HEK293 (cell line): Measurements from ENCODE around the gene NME3.
A peak's percentile ranks its signal among the peaks of the same experiment; 100 is the strongest.

Experiments
- KLF7 ChIP-seq: fragments of 450-650 bp; formaldehyde crosslinking; IDR thresholded peaks from 2 replicates; pipeline ENCODE4 v1.5.1; 2016; ENCODE audit warnings: missing biosample characterization, missing genetic modification characterization, borderline replicate concordance
- REPIN1 ChIP-seq: fragments of 450-650 bp; formaldehyde crosslinking; IDR thresholded peaks from 2 replicates; pipeline ENCODE4 v1.5.1; 2017; ENCODE audit warnings: missing biosample characterization, missing genetic modification characterization, low read depth
- SETDB1 ChIP-seq: IDR thresholded peaks from one replicate; pipeline ENCODE4 v1.6.1; 2017; ENCODE audit warnings: mild to moderate bottlenecking, low read length, moderate library complexity, mixed read lengths; ENCODE audit not compliant: insufficient read length
- ZBTB48 ChIP-seq: fragments of 450-650 bp; formaldehyde crosslinking; IDR thresholded peaks from 2 replicates; pipeline ENCODE4 v1.5.1; 2016; ENCODE audit warnings: missing biosample characterization, missing genetic modification characterization
- ZNF132 ChIP-seq: fragments of 450-650 bp; formaldehyde crosslinking; IDR thresholded peaks from 2 replicates; pipeline ENCODE4 v1.5.1; 2017; ENCODE audit warnings: missing biosample characterization, missing genetic modification characterization, borderline replicate concordance
- ZNF138 ChIP-seq: fragments of 450-650 bp; formaldehyde crosslinking; IDR thresholded peaks from 2 replicates; pipeline ENCODE4 v1.5.1; 2016; ENCODE audit warnings: missing biosample characterization, missing genetic modification characterization, borderline replicate concordance
- ZNF19 ChIP-seq: fragments of 450-650 bp; formaldehyde crosslinking; IDR thresholded peaks from 2 replicates; pipeline ENCODE4; 2016; ENCODE audit warnings: missing biosample characterization, missing genetic modification characterization, low read depth
- ZNF221 ChIP-seq: fragments of 450-650 bp; formaldehyde crosslinking; IDR thresholded peaks from 2 replicates; pipeline ENCODE4 v1.5.1; 2017; ENCODE audit warnings: missing biosample characterization, missing genetic modification characterization, borderline replicate concordance
- ZNF311 ChIP-seq: fragments of 450-650 bp; formaldehyde crosslinking; IDR thresholded peaks from 2 replicates; pipeline ENCODE4 v1.5.1; 2017; ENCODE audit warnings: missing biosample characterization, missing genetic modification characterization, borderline replicate concordance
- ZNF335 ChIP-seq: fragments of 450-650 bp; formaldehyde crosslinking; conservative IDR thresholded peaks from 2 replicates; pipeline ENCODE4 v1.5.1; 2016; ENCODE audit warnings: missing biosample characterization, missing genetic modification characterization
- ZNF394 ChIP-seq: fragments of 450-650 bp; formaldehyde crosslinking; IDR thresholded peaks from 2 replicates; pipeline ENCODE4 v1.5.1; 2016; ENCODE audit warnings: missing biosample characterization, missing genetic modification characterization, mild to moderate bottlenecking, moderate library complexity, borderline replicate concordance
- ZNF629 ChIP-seq: fragments of 450-650 bp; formaldehyde crosslinking; IDR thresholded peaks from 2 replicates; pipeline ENCODE4 v1.5.1; 2017; ENCODE audit warnings: missing biosample characterization, missing genetic modification characterization
- ZNF660 ChIP-seq: fragments of 450-650 bp; IDR thresholded peaks from 2 replicates; pipeline ENCODE4 v1.5.1; 2018; ENCODE audit warnings: missing biosample characterization, mild to moderate bottlenecking, missing genetic modification characterization
- ZNF701 ChIP-seq: fragments of 450-650 bp; formaldehyde crosslinking; IDR thresholded peaks from 2 replicates; pipeline ENCODE4 v1.5.1; 2016; ENCODE audit warnings: missing biosample characterization, missing genetic modification characterization
- ZNF747 ChIP-seq: fragments of 450-650 bp; formaldehyde crosslinking; IDR thresholded peaks from 2 replicates; pipeline ENCODE4 v1.5.1; 2016; ENCODE audit warnings: missing biosample characterization, missing genetic modification characterization
- ZNF76 ChIP-seq: fragments of 450-650 bp; formaldehyde crosslinking; IDR thresholded peaks from 2 replicates; pipeline ENCODE4; 2016; ENCODE audit warnings: low read depth, missing biosample characterization, missing genetic modification characterization, borderline replicate concordance
- ZNF791 ChIP-seq: fragments of 450-650 bp; formaldehyde crosslinking; IDR thresholded peaks from 2 replicates; pipeline ENCODE4 v1.5.1; 2016; ENCODE audit warnings: missing biosample characterization, missing genetic modification characterization
- ZNF837 ChIP-seq: fragments of 450-650 bp; formaldehyde crosslinking; IDR thresholded peaks from 2 replicates; pipeline ENCODE4 v1.5.1; 2016; ENCODE audit warnings: missing biosample characterization, missing genetic modification characterization
- TF ChIP-seq, protein P1 (sequence below): fragments of 450-650 bp; formaldehyde crosslinking; IDR thresholded peaks from 2 replicates; pipeline ENCODE4 v1.5.1; 2016; ENCODE audit warnings: missing biosample characterization, missing genetic modification characterization
- TF ChIP-seq, protein P2 (sequence below): fragments of 450-650 bp; formaldehyde crosslinking; IDR thresholded peaks from 2 replicates; pipeline ENCODE4 v1.5.1; 2016; ENCODE audit warnings: missing biosample characterization, missing genetic modification characterization
- TF ChIP-seq, protein P3 (sequence below): fragments of 450-650 bp; IDR thresholded peaks from 2 replicates; pipeline ENCODE4 v1.5.1; 2018; ENCODE audit warnings: missing biosample characterization, missing genetic modification characterization
- TF ChIP-seq, protein P4 (sequence below): fragments of 450-650 bp; formaldehyde crosslinking; optimal IDR thresholded peaks from 2 replicates; pipeline ENCODE3; 2016; ENCODE audit warnings: missing biosample characterization, mild to moderate bottlenecking, missing genetic modification characterization
- TF ChIP-seq, protein P5 (sequence below): fragments of 450-650 bp; formaldehyde crosslinking; IDR thresholded peaks from 2 replicates; pipeline ENCODE4 v1.5.1; 2017; ENCODE audit warnings: missing biosample characterization, missing genetic modification characterization
- TF ChIP-seq, protein P6 (sequence below): fragments of 450-650 bp; formaldehyde crosslinking; IDR thresholded peaks from 2 replicates; pipeline ENCODE4 v1.5.1; 2017; ENCODE audit warnings: missing biosample characterization, missing genetic modification characterization
- TF ChIP-seq, protein P7 (sequence below): fragments of 450-650 bp; formaldehyde crosslinking; IDR thresholded peaks from 2 replicates; pipeline ENCODE4 v1.5.1; 2017; ENCODE audit warnings: missing biosample characterization, mild to moderate bottlenecking, missing genetic modification characterization, moderate library complexity

The NME3 gene

DNA sequence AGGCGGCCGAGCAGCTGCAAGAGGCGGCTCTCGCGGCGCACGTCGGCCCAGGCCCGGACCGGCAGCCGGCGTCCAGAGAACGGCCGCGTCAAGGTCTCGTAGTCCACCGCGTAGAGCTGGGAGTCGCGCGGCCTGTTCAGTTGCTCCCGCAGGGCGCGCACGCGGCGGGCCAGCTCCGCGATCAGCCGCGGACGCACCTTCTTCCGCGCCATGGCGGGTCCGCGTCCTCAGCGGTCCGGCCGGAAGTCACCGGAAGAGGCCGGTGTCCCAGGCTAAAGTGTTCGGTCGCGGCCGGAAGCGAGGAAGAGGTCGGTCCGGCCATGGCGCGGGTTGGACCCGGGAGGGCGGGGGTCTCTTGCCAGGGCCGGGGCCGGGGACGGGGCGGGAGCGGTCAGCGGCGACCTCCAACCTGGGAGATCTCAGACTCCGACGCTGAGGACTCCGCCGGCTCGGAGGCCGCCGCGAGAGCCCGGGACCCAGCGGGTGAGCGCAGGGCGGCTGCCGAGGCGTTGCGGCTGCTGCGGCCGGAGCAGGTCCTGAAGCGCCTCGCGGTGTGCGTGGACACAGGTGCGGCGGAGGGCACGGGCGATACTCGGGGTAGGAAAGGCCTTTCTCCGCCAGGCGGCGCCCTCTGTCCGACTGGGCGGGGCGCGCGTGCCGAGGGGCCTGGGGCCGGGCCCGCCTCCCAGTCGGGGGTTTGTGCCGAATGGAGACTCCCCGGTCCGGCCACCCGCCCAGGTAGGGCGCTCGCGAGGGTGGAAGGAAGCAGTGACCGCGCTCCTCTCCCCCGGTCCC lies 1.8 kb upstream of the NME3 start, which contains the start of gene MRPS34 (continued):
- TF ChIP-seq, protein P1, sequence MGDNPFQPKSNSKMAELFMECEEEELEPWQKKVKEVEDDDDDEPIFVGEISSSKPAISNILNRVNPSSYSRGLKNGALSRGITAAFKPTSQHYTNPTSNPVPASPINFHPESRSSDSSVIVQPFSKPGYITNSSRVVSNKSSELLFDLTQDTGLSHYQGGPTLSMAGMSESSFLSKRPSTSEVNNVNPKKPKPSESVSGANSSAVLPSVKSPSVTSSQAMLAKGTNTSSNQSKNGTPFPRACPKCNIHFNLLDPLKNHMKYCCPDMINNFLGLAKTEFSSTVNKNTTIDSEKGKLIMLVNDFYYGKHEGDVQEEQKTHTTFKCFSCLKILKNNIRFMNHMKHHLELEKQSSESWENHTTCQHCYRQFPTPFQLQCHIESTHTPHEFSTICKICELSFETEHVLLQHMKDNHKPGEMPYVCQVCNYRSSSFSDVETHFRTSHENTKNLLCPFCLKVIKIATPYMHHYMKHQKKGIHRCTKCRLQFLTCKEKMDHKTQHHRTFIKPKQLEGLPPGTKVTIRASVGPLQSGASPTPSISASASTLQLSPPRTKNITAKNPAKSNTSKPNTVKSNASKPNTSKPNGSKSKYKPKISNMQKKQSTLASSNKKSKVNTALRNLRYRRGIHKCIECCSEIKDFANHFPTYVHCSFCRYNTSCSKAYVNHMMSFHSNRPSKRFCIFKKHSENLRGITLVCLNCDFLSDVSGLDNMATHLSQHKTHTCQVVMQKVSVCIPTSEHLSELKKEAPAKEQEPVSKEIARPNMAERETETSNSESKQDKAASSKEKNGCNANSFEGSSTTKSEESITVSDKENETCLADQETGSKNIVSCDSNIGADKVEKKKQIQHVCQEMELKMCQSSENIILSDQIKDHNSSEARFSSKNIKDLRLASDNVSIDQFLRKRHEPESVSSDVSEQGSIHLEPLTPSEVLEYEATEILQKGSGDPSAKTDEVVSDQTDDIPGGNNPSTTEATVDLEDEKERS (tag by site-specific recombination) = no peak
- no peak for TF ChIP-seq ZNF138
- TF ChIP-seq ZNF132 (tag by site-specific recombination) = no peak
- TF ChIP-seq ZNF629 (tag by site-specific recombination) = peak; percentile 40; the same call in 1 of the 2 replicates
- TF ChIP-seq ZNF837 = no peak
- TF ChIP-seq ZNF335 (tag by site-specific recombination) = no peak; the same call in none of the 2 replicates
- TF ChIP-seq, protein P2, sequence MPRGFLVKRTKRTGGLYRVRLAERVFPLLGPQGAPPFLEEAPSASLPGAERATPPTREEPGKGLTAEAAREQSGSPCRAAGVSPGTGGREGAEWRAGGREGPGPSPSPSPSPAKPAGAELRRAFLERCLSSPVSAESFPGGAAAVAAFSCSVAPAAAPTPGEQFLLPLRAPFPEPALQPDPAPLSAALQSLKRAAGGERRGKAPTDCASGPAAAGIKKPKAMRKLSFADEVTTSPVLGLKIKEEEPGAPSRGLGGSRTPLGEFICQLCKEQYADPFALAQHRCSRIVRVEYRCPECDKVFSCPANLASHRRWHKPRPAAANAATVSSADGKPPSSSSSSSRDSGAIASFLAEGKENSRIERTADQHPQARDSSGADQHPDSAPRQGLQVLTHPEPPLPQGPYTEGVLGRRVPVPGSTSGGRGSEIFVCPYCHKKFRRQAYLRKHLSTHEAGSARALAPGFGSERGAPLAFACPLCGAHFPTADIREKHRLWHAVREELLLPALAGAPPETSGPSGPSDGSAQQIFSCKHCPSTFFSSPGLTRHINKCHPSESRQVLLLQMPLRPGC (tag by site-specific recombination) = peak; percentile 70
- peak; percentile 25; the same call in 1 of the 2 replicates for TF ChIP-seq REPIN1
- TF ChIP-seq ZNF394 = peak; percentile 80
- no peak for TF ChIP-seq ZNF747 (tag by site-specific recombination)
- TF ChIP-seq ZNF660 = peak; percentile 83
- TF ChIP-seq ZNF76 (tag by site-specific recombination) = peak; percentile 85
- peak; percentile 74; the same call in 1 of the 2 replicates for TF ChIP-seq KLF7
- TF ChIP-seq, protein P3, sequence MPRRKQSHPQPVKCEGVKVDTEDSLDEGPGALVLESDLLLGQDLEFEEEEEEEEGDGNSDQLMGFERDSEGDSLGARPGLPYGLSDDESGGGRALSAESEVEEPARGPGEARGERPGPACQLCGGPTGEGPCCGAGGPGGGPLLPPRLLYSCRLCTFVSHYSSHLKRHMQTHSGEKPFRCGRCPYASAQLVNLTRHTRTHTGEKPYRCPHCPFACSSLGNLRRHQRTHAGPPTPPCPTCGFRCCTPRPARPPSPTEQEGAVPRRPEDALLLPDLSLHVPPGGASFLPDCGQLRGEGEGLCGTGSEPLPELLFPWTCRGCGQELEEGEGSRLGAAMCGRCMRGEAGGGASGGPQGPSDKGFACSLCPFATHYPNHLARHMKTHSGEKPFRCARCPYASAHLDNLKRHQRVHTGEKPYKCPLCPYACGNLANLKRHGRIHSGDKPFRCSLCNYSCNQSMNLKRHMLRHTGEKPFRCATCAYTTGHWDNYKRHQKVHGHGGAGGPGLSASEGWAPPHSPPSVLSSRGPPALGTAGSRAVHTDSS (tag by site-specific recombination) = peak; percentile 96
- TF ChIP-seq ZNF19 (tag by site-specific recombination) = no peak
- TF ChIP-seq, protein P4, sequence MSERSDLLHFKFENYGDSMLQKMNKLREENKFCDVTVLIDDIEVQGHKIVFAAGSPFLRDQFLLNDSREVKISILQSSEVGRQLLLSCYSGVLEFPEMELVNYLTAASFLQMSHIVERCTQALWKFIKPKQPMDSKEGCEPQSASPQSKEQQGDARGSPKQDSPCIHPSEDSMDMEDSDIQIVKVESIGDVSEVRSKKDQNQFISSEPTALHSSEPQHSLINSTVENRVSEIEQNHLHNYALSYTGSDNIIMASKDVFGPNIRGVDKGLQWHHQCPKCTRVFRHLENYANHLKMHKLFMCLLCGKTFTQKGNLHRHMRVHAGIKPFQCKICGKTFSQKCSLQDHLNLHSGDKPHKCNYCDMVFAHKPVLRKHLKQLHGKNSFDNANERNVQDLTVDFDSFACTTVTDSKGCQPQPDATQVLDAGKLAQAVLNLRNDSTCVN = peak; percentile 99
- 0 out of 2 replicates have a peak, but pooled peaks have one; percentile 8 for TF ChIP-seq ZNF311 (tag by site-specific recombination)
- TF ChIP-seq, protein P5, sequence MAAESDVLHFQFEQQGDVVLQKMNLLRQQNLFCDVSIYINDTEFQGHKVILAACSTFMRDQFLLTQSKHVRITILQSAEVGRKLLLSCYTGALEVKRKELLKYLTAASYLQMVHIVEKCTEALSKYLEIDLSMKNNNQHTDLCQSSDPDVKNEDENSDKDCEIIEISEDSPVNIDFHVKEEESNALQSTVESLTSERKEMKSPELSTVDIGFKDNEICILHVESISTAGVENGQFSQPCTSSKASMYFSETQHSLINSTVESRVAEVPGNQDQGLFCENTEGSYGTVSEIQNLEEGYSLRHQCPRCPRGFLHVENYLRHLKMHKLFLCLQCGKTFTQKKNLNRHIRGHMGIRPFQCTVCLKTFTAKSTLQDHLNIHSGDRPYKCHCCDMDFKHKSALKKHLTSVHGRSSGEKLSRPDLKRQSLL (tag by site-specific recombination) = no peak; the same call in 1 of the 2 replicates
- no peak for TF ChIP-seq ZNF791 (tag by site-specific recombination)
- TF ChIP-seq ZNF701 (tag by site-specific recombination) = no peak
- TF ChIP-seq ZNF221 = no peak
- no peak for TF ChIP-seq SETDB1
- TF ChIP-seq, protein P6, sequence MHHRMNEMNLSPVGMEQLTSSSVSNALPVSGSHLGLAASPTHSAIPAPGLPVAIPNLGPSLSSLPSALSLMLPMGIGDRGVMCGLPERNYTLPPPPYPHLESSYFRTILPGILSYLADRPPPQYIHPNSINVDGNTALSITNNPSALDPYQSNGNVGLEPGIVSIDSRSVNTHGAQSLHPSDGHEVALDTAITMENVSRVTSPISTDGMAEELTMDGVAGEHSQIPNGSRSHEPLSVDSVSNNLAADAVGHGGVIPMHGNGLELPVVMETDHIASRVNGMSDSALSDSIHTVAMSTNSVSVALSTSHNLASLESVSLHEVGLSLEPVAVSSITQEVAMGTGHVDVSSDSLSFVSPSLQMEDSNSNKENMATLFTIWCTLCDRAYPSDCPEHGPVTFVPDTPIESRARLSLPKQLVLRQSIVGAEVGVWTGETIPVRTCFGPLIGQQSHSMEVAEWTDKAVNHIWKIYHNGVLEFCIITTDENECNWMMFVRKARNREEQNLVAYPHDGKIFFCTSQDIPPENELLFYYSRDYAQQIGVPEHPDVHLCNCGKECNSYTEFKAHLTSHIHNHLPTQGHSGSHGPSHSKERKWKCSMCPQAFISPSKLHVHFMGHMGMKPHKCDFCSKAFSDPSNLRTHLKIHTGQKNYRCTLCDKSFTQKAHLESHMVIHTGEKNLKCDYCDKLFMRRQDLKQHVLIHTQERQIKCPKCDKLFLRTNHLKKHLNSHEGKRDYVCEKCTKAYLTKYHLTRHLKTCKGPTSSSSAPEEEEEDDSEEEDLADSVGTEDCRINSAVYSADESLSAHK = peak; percentile 44; the same call in 1 of the 2 replicates
- TF ChIP-seq, protein P7, sequence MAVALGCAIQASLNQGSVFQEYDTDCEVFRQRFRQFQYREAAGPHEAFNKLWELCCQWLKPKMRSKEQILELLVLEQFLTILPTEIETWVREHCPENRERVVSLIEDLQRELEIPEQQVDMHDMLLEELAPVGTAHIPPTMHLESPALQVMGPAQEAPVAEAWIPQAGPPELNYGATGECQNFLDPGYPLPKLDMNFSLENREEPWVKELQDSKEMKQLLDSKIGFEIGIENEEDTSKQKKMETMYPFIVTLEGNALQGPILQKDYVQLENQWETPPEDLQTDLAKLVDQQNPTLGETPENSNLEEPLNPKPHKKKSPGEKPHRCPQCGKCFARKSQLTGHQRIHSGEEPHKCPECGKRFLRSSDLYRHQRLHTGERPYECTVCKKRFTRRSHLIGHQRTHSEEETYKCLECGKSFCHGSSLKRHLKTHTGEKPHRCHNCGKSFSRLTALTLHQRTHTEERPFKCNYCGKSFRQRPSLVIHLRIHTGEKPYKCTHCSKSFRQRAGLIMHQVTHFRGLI (tag by site-specific recombination) = peak; percentile 27
- peak; percentile 39; the same call in 1 of the 2 replicates for TF ChIP-seq ZBTB48
